ENCODE data around the gene GGTA1. TPM values are rescaled to one million over a fixed set of nuclear protein-coding genes. Genes with fewer than 3 reads are reported as not detected.

GGTA1 gene
- total and polyA plus RNA-seq, 2 donors from 2014 or later, result 6.8 to 11.0 TPM

- no peak overlapping the region for H3K4me3 ChIP-seq (ENCODE audit: low read length in 3 of 3)
- H3K36me3 ChIP-seq (ENCODE audit: control insufficient read depth in 2 of 3, insufficient read depth in 3 of 3, low read length in 3 of 3), result no peaks in the 10 kb centered on the region
- no peak overlapping the region for H3K9ac ChIP-seq (ENCODE audit: low read length in 3 of 3)
- intact Hi-C loops (cut with DNase I), result no loop called here
- no peaks in the 10 kb centered on the region for H3K9me3 ChIP-seq (ENCODE audit: control insufficient read depth in 2 of 3, insufficient read depth in 1 of 3, low read length in 3 of 3)
- no peak for DNase-seq
- H3K27me3 ChIP-seq (ENCODE audit: control insufficient read depth, insufficient read depth, low read length), result no peaks in the 10 kb centered on the region
- peaks cover 0 to 4% (median 0%) of the 10 kb centered on the region in 3 donors for H3K4me1 ChIP-seq (ENCODE audit: control insufficient read depth in 2 of 3, insufficient read depth in 2 of 3, low read depth in 1 of 3, low read length in 3 of 3)
- no peak for FAIRE-seq
- no peak overlapping the region for H3K27ac ChIP-seq (ENCODE audit: low read depth in 2 of 2, low read length in 2 of 2)
- TF ChIP-seq, protein P1, sequence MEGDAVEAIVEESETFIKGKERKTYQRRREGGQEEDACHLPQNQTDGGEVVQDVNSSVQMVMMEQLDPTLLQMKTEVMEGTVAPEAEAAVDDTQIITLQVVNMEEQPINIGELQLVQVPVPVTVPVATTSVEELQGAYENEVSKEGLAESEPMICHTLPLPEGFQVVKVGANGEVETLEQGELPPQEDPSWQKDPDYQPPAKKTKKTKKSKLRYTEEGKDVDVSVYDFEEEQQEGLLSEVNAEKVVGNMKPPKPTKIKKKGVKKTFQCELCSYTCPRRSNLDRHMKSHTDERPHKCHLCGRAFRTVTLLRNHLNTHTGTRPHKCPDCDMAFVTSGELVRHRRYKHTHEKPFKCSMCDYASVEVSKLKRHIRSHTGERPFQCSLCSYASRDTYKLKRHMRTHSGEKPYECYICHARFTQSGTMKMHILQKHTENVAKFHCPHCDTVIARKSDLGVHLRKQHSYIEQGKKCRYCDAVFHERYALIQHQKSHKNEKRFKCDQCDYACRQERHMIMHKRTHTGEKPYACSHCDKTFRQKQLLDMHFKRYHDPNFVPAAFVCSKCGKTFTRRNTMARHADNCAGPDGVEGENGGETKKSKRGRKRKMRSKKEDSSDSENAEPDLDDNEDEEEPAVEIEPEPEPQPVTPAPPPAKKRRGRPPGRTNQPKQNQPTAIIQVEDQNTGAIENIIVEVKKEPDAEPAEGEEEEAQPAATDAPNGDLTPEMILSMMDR (IDR thresholded peaks at IDR 0.05; ENCODE audit: borderline replicate concordance, extremely low read depth, insufficient read depth), result no peak
Observed at GRCh38 chr9:121489344-121489743, 10.3 kb downstream of the GGTA1 start.

- intact Hi-C loops (cut with DNase I), result no loop called here
- TF ChIP-seq, protein P1 (IDR thresholded peaks at IDR 0.05; ENCODE audit: borderline replicate concordance, extremely low read depth, insufficient read depth), result no peak
- H3K9me3 ChIP-seq (ENCODE audit: control insufficient read depth in 2 of 3, insufficient read depth in 1 of 3, low read length in 3 of 3), result no peaks in the 10 kb centered on the region
- FAIRE-seq (no peak), DNase-seq (no peak)
- H3K4me3 ChIP-seq (ENCODE audit: low read length in 3 of 3), result no peak overlapping the region
- H3K27me3 ChIP-seq (ENCODE audit: control insufficient read depth, insufficient read depth, low read length), result no peaks in the 10 kb centered on the region
- no peak overlapping the region for H3K27ac ChIP-seq (ENCODE audit: low read depth in 2 of 2, low read length in 2 of 2)
- peaks cover 0 to 8% (median 8%) of the 10 kb centered on the region in 3 donors for H3K4me1 ChIP-seq (ENCODE audit: control insufficient read depth in 2 of 3, insufficient read depth in 2 of 3, low read depth in 1 of 3, low read length in 3 of 3)
- H3K9ac ChIP-seq (ENCODE audit: low read length in 3 of 3), result no peak overlapping the region
- H3K36me3 ChIP-seq (ENCODE audit: control insufficient read depth in 2 of 3, insufficient read depth in 3 of 3, low read length in 3 of 3), result no peaks in the 10 kb centered on the region
Observed at GRCh38 chr9:121486043-121486442, 13.6 kb downstream of the GGTA1 start.

- no peak for FAIRE-seq
Observed at GRCh38 chr9:121485623-121486022, 14.0 kb downstream of the GGTA1 start.

More at GRCh38 chr9:121485623-121486022, 14.0 kb downstream of the GGTA1 start:
- Histone ChIP-seq H3K4me3 (ENCODE audit: low read length in 3 of 3) (no peak overlapping the region), H3K27ac (ENCODE audit: low read depth in 2 of 2, low read length in 2 of 2) (no peak overlapping the region), H3K4me1 (ENCODE audit: control insufficient read depth in 2 of 3, insufficient read depth in 2 of 3, low read depth in 1 of 3, low read length in 3 of 3) (peaks cover 0 to 8% (median 8%) of the 10 kb centered on the region in 3 donors), H3K27me3 (ENCODE audit: control insufficient read depth, insufficient read depth, low read length) (no peaks in the 10 kb centered on the region), H3K9ac (ENCODE audit: low read length in 3 of 3) (no peak overlapping the region), H3K9me3 (ENCODE audit: control insufficient read depth in 2 of 3, insufficient read depth in 1 of 3, low read length in 3 of 3) (no peaks in the 10 kb centered on the region), H3K36me3 (ENCODE audit: control insufficient read depth in 2 of 3, insufficient read depth in 3 of 3, low read length in 3 of 3) (no peaks in the 10 kb centered on the region)
- TF ChIP-seq, protein P1 (IDR thresholded peaks at IDR 0.05; ENCODE audit: borderline replicate concordance, extremely low read depth, insufficient read depth), result no peak
- DNase-seq, result no peak
- intact Hi-C loops (cut with DNase I), result no loop called here

Data from kidney (tissue), 14 donors.